ENCODE measurements around the gene PPFIA2. TPM values are rescaled to one million over a fixed set of nuclear protein-coding genes. Genes with fewer than 3 reads are reported as not detected.

The PPFIA2 gene
- polyA plus RNA-seq, 1 donor (not counting 4 experiments of a cell fraction or from before 2014, with no cell fraction given) = not detected

DNA sequence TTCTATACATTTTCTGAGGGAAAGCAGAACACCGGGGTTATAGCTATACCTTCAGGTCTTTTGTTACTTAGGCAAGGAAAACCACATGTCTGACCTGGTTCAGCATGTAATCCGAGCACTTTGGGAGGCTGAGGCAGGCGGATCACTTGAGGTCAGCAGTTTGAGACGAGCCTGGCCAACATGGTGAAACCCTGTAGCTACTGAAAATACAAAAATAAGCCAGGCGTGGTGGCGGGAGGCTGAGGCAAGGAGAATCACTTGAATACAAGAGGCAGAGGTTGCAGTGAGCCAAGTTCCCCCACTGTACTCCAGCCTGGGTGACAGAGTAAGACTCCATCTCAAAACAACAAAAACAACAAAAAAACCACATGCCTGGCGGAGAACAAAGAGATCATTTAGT, 503.7 kb downstream of the PPFIA2 start:
- Histone ChIP-seq H3K4me1 (ENCODE audit: control insufficient read depth, extremely low read depth, insufficient read depth, low read length) (no peaks in the 10 kb centered on the region), H3K36me3 (ENCODE audit: control insufficient read depth in 2 of 2, extremely low read depth in 1 of 2, insufficient read depth in 2 of 2, low read length in 2 of 2) (no peaks in the 10 kb centered on the region), H3K9ac (ENCODE audit: control insufficient read depth, extremely low read depth, insufficient read depth, low read length) (no peak overlapping the region), H3K4me2 (ENCODE audit: control insufficient read depth, extremely low read depth, insufficient read depth, low read depth, low read length) (no peak overlapping the region), H3K27ac (ENCODE audit: control insufficient read depth, insufficient read depth, low read length) (no peak overlapping the region), H3K79me2 (ENCODE audit: control insufficient read depth, insufficient read depth, low read length) (no peaks in the 10 kb centered on the region), H2AFZ (ENCODE audit: control insufficient read depth, low read length) (no peak overlapping the region), H4K20me1 (ENCODE audit: control insufficient read depth, extremely low read depth, insufficient read depth, low read length) (no peaks in the 10 kb centered on the region), H3K9me3 (ENCODE audit: control insufficient read depth, low read depth, low read length) (no peaks in the 10 kb centered on the region), H3K9me1 (ENCODE audit: control insufficient read depth, extremely low read depth, insufficient read depth, low read length) (no peaks in the 10 kb centered on the region), H3K27me3 (ENCODE audit: control insufficient read depth, extremely low read depth, insufficient read depth, low read length) (no peaks in the 10 kb centered on the region), H3K4me3 (ENCODE audit: control insufficient read depth in 2 of 3, extremely low read depth in 1 of 3, insufficient read depth in 2 of 3, low read depth in 1 of 3, low read length in 3 of 3) (no peak overlapping the region)
- dilution Hi-C loops (cut with MboI; ENCODE audit: extremely low pct_ligation_motif_present, low sequenced_read_pairs) = no loop called here
- TF ChIP-seq, protein P1, sequence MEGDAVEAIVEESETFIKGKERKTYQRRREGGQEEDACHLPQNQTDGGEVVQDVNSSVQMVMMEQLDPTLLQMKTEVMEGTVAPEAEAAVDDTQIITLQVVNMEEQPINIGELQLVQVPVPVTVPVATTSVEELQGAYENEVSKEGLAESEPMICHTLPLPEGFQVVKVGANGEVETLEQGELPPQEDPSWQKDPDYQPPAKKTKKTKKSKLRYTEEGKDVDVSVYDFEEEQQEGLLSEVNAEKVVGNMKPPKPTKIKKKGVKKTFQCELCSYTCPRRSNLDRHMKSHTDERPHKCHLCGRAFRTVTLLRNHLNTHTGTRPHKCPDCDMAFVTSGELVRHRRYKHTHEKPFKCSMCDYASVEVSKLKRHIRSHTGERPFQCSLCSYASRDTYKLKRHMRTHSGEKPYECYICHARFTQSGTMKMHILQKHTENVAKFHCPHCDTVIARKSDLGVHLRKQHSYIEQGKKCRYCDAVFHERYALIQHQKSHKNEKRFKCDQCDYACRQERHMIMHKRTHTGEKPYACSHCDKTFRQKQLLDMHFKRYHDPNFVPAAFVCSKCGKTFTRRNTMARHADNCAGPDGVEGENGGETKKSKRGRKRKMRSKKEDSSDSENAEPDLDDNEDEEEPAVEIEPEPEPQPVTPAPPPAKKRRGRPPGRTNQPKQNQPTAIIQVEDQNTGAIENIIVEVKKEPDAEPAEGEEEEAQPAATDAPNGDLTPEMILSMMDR (optimal IDR thresholded peaks at IDR 0.05 in 1 of 3, IDR thresholded peaks at IDR 0.05 in 1 of 3, conservative IDR thresholded peaks at IDR 0.05 in 1 of 3; ENCODE audit: extremely low read depth in 1 of 3, insufficient read depth in 2 of 3, low read length in 3 of 3) = no peak
- TF ChIP-seq EZH2 (IDR thresholded peaks at IDR 0.05; ENCODE audit: low read length) = no peak
- FAIRE-seq (no peak), DNase-seq (ENCODE audit: low read depth, low spot score) (no peak)

DNA sequence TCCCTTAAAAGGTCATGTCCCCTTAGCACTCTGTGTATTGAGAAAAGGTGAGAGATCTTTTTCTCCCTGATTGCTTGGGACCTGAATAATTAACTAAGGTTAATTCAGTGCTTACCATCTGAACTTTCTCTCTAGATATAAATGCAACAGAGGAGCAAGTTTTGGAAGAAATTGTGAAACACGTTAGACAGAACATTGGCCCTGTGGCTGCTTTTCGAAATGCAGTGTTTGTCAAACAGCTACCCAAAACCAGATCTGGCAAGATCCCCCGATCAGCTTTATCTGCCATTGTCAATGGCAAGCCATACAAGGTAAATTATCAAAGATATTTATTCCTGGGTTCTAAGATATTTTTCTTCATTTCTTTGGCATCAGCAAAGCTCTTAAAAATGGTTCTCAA, 505.8 kb downstream of the PPFIA2 start:
- DNase-seq (ENCODE audit: low read depth, low spot score) (no peak), FAIRE-seq (no peak)
- no peaks in the 10 kb centered on the region for H3K27me3 ChIP-seq (ENCODE audit: control insufficient read depth, extremely low read depth, insufficient read depth, low read length)
- H4K20me1 ChIP-seq (ENCODE audit: control insufficient read depth, extremely low read depth, insufficient read depth, low read length) = no peaks in the 10 kb centered on the region
- no peak overlapping the region for H3K9ac ChIP-seq (ENCODE audit: control insufficient read depth, extremely low read depth, insufficient read depth, low read length)
- dilution Hi-C loops (cut with MboI; ENCODE audit: extremely low pct_ligation_motif_present, low sequenced_read_pairs) = no loop called here
- no peak overlapping the region for H2AFZ ChIP-seq (ENCODE audit: control insufficient read depth, low read length)
- H3K9me1 ChIP-seq (ENCODE audit: control insufficient read depth, extremely low read depth, insufficient read depth, low read length) = no peaks in the 10 kb centered on the region
- H3K36me3 ChIP-seq (ENCODE audit: control insufficient read depth in 2 of 2, extremely low read depth in 1 of 2, insufficient read depth in 2 of 2, low read length in 2 of 2) = no peaks in the 10 kb centered on the region
- H3K4me1 ChIP-seq (ENCODE audit: control insufficient read depth, extremely low read depth, insufficient read depth, low read length) = no peaks in the 10 kb centered on the region
- H3K27ac ChIP-seq (ENCODE audit: control insufficient read depth, insufficient read depth, low read length) = no peak overlapping the region
- no peak overlapping the region for H3K4me2 ChIP-seq (ENCODE audit: control insufficient read depth, extremely low read depth, insufficient read depth, low read depth, low read length)
- H3K4me3 ChIP-seq (ENCODE audit: control insufficient read depth in 2 of 3, extremely low read depth in 1 of 3, insufficient read depth in 2 of 3, low read depth in 1 of 3, low read length in 3 of 3) = no peak overlapping the region
- no peak for TF ChIP-seq EZH2 (IDR thresholded peaks at IDR 0.05; ENCODE audit: low read length)
- TF ChIP-seq, protein P1 (optimal IDR thresholded peaks at IDR 0.05 in 1 of 3, IDR thresholded peaks at IDR 0.05 in 1 of 3, conservative IDR thresholded peaks at IDR 0.05 in 1 of 3; ENCODE audit: extremely low read depth in 1 of 3, insufficient read depth in 2 of 3, low read length in 3 of 3) = no peak
- H3K79me2 ChIP-seq (ENCODE audit: control insufficient read depth, insufficient read depth, low read length) = no peaks in the 10 kb centered on the region
- no peaks in the 10 kb centered on the region for H3K9me3 ChIP-seq (ENCODE audit: control insufficient read depth, low read depth, low read length)
